SU-DHL-6 (cell line): ENCODE results near the gene CRKL.

Experiments used
- CTCF ChIP-seq: fragments of 200-600 bp; sonication (generic); IDR thresholded peaks from one replicate; pipeline ENCODE4 v1.5.1; 2017; ENCODE audit warnings: antibody characterized with exemption, mild to moderate bottlenecking, low read length, moderate library complexity; ENCODE audit not compliant: insufficient read depth, poor library complexity, severe bottlenecking
- EZH2phosphoT487 ChIP-seq: fragments of 200-600 bp; sonication (generic), shearing (Covaris generic); conservative IDR thresholded peaks from 2 replicates; pipeline ENCODE4 v1.6.1; 2018; ENCODE audit warnings: mild to moderate bottlenecking, antibody characterized with exemption, low read length, moderate library complexity, mixed read lengths

GRCh38 chr22:20916916-20917810, at the start of gene CRKL:
- TF ChIP-seq EZH2phosphoT487 (no peak), CTCF (peak; percentile 49)
